HL-60 (cell line): ENCODE data around the gene BMPR2.

Experiments used
- CTCF ChIP-seq: IDR thresholded peaks from one replicate; pipeline ENCODE4 v1.5.1; 2011; ENCODE audit warnings: low read length, control low read depth, inconsistent platforms; ENCODE audit not compliant: insufficient read depth
- POLR2AphosphoS5 ChIP-seq: IDR thresholded peaks from 2 replicates; pipeline ENCODE4 v1.6.1; 2012; ENCODE audit warnings: low read depth

- TF ChIP-seq CTCF (no peak), POLR2AphosphoS5 (no peak)
Measured at GRCh38 chr2:202508686-202509085, 132.6 kb downstream of the BMPR2 start.
